ENCODE data around the gene BAIAP2. TPM values are rescaled to one million over a fixed set of nuclear protein-coding genes. Genes with fewer than 3 reads are reported as not detected.

The BAIAP2 gene
- total and polyA plus RNA-seq, 10 of the 15 experiments (the other 5 are each of a cell fraction or from before 2014, with no cell fraction given): 0.15 to 1.2 (median 0.46) TPM; not detected in 2

DNA sequence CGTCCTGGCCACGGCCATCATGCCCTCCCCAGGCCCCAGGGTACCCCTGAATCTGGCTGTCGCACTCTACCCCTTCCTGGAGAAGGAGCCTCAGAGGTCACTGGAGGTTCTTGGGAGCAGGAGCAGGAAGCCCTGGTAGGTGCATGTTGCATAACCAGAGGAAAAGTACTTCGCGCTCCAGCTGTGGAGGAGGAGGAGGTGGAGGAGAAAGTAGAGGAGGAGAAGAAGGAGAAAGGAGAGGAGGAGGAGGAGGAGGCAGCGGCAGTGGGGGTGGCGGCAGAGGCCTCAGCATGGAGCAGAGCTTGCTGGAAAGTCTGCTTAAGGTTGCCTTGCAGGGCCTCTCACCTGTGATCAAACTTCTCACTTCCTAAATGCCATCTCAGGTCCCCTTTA, 61.8 kb downstream of the BAIAP2 start (continued):
- TF ChIP-seq ASH2L (IDR thresholded peaks at IDR 0.05; ENCODE audit: borderline replicate concordance, low read depth): no peak
- TF ChIP-seq ETV6 (conservative IDR thresholded peaks at IDR 0.05 in 1 of 2, IDR thresholded peaks at IDR 0.05 in 1 of 2; ENCODE audit: borderline replicate concordance in 1 of 2, low read depth in 1 of 2): no peak
- no peak for TF ChIP-seq NFYB (IDR thresholded peaks at IDR 0.05; ENCODE audit: insufficient read depth, low read depth, low read length)

DNA sequence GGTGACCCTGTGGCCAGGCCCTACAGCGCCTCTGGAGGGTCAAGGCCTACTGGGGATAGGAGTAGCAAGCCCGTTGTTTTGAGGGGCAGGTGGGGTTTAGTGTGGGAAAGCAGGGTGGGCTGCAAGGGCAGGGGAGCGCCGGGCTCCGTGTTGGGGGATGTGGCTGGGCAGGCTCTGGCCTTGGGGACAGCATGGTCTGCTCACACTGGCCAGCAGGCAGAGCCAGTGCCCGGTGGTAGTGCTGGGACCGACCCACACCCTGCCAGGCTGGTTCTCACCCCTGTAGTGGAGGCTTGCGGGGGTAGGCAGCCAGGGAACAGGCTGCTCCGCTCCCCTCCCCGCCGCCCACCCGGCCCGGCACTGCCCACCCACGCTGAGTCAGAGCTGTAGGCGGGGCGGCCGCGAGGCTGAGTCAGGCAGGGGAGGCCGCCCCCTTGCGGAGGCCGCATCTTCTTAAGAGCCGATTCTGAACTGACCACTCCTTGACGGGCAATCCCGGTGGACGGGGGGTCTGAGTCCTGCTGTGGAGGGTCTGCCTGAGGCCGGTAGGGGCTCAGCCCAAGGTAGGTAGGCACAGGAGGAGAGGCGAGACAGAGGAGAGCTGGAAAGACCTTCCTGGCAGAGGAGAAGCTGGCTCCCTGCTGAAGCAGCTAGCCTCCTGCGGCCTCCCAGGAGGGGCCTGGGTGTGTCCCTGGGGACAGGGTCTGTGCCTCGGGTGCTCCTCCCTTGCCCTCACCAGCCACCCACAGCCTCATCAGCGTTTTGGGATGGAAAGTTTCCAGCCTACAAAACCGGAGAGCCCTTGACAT, 62.4 kb downstream of the BAIAP2 start:
- in situ Hi-C loops (cut with MboI): loop anchor here (10.0 kb wide), 1 partner anchor 73 kb away; no protein-coding TSS in a partner anchor
- ChIA-PET RAD21 (ENCODE audit: unreplicated experiment) (interaction anchor here (0.7 to 1.5 kb wide), 3 partner anchors 33 to 142 kb away, joined by 3 to 19 read pairs (median 3); partner anchors contain the start of gene NDUFAF8), SMC1A (ENCODE audit: uncharacterized antibody, unreplicated experiment) (interaction anchor here (1.0 to 2.1 kb wide), 3 partner anchors 48 to 74 kb away, joined by 3 to 6 read pairs (median 6); no protein-coding TSS in a partner anchor), POLR2A (interaction anchor here (0.6 to 1.0 kb wide), 3 partner anchors 67 to 421 kb away, joined by 3 to 4 read pairs (median 3); no protein-coding TSS in a partner anchor), CTCF (interaction anchor here (0.7 to 4.8 kb wide), 8 partner anchors 9 to 109 kb away, joined by 3 to 60 read pairs (median 6); partner anchors contain the start of gene CHMP6)
- Histone ChIP-seq H3K36me3 (ENCODE audit: control insufficient read depth in 2 of 2, insufficient read depth in 2 of 2, low read length in 1 of 2) (no peaks in the 10 kb centered on the region), H3K27ac (ENCODE audit: control insufficient read depth, insufficient read depth) (no peak overlapping the region), H3K9ac (ENCODE audit: control insufficient read depth, insufficient read depth, low read length) (no peak overlapping the region), H3K4me3 (no peak overlapping the region), H3K9me3 (replicated peaks; ENCODE audit: control insufficient read depth, insufficient read depth, low read length) (no peaks in the 10 kb centered on the region), H2AFZ (ENCODE audit: control insufficient read depth, low read depth, low read length) (no peak overlapping the region), H4K20me1 (ENCODE audit: control insufficient read depth, insufficient read depth) (no peaks in the 10 kb centered on the region), H3K4me1 (ENCODE audit: control insufficient read depth, insufficient read depth, low read length) (peaks cover 11% of the 10 kb centered on the region), H3K79me2 (ENCODE audit: control insufficient read depth, insufficient read depth, low read length) (no peaks in the 10 kb centered on the region), H3K4me2 (ENCODE audit: control insufficient read depth, insufficient read depth) (no peak overlapping the region), H3K27me3 (replicated peaks in 1 of 2; ENCODE audit: control insufficient read depth in 2 of 2, insufficient read depth in 2 of 2, low read length in 1 of 2) (peaks cover 0 to 7% of the 10 kb centered on the region in 2 experiments; a peak in 3 of 4 replicates)
- ATAC-seq (peak; percentile 37), FAIRE-seq (no peak), DNase-seq (ENCODE audit: low read depth, low spot score) (no peak)
- 14% methylated on average over 30 of the region's 31 CpGs for WGBS (ENCODE audit: insufficient coverage, insufficient replicate concordance, low lambda C conversion rate, missing lambda C conversion rate)
- no TSS peak for BruUV-seq (replicated peaks)
- intact Hi-C loops (cut with micrococcal nuclease; ENCODE audit: unreplicated experiment): loop anchor here (1.0 kb wide), 1 partner anchor 74 kb away; no protein-coding TSS in a partner anchor
- TF ChIP-seq, protein P1, sequence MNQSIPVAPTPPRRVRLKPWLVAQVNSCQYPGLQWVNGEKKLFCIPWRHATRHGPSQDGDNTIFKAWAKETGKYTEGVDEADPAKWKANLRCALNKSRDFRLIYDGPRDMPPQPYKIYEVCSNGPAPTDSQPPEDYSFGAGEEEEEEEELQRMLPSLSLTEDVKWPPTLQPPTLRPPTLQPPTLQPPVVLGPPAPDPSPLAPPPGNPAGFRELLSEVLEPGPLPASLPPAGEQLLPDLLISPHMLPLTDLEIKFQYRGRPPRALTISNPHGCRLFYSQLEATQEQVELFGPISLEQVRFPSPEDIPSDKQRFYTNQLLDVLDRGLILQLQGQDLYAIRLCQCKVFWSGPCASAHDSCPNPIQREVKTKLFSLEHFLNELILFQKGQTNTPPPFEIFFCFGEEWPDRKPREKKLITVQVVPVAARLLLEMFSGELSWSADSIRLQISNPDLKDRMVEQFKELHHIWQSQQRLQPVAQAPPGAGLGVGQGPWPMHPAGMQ (IDR thresholded peaks at IDR 0.05; ENCODE audit: borderline replicate concordance): no peak
- TF ChIP-seq NFYA (IDR thresholded peaks at IDR 0.05; ENCODE audit: borderline replicate concordance, low read depth, low read length) (no peak), IKZF2 (IDR thresholded peaks at IDR 0.05) (no peak), BACH1 (IDR thresholded peaks at IDR 0.05; ENCODE audit: borderline replicate concordance) (peak; percentile 22; the same call in 1 of the 2 replicates), CBFB (IDR thresholded peaks at IDR 0.05; ENCODE audit: low read depth) (no peak), SMAD1 (IDR thresholded peaks at IDR 0.05; ENCODE audit: low read depth, partially characterized antibody) (no peak), RAD51 (IDR thresholded peaks at IDR 0.05) (no peak), ZNF24 (IDR thresholded peaks at IDR 0.05) (no peak)
- TF ChIP-seq, protein P2, sequence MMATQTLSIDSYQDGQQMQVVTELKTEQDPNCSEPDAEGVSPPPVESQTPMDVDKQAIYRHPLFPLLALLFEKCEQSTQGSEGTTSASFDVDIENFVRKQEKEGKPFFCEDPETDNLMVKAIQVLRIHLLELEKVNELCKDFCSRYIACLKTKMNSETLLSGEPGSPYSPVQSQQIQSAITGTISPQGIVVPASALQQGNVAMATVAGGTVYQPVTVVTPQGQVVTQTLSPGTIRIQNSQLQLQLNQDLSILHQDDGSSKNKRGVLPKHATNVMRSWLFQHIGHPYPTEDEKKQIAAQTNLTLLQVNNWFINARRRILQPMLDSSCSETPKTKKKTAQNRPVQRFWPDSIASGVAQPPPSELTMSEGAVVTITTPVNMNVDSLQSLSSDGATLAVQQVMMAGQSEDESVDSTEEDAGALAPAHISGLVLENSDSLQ (IDR thresholded peaks at IDR 0.05): no peak
- TF ChIP-seq, protein P3, sequence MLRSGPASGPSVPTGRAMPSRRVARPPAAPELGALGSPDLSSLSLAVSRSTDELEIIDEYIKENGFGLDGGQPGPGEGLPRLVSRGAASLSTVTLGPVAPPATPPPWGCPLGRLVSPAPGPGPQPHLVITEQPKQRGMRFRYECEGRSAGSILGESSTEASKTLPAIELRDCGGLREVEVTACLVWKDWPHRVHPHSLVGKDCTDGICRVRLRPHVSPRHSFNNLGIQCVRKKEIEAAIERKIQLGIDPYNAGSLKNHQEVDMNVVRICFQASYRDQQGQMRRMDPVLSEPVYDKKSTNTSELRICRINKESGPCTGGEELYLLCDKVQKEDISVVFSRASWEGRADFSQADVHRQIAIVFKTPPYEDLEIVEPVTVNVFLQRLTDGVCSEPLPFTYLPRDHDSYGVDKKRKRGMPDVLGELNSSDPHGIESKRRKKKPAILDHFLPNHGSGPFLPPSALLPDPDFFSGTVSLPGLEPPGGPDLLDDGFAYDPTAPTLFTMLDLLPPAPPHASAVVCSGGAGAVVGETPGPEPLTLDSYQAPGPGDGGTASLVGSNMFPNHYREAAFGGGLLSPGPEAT (IDR thresholded peaks at IDR 0.05; ENCODE audit: low read depth): no peak
- TF ChIP-seq, protein P4, sequence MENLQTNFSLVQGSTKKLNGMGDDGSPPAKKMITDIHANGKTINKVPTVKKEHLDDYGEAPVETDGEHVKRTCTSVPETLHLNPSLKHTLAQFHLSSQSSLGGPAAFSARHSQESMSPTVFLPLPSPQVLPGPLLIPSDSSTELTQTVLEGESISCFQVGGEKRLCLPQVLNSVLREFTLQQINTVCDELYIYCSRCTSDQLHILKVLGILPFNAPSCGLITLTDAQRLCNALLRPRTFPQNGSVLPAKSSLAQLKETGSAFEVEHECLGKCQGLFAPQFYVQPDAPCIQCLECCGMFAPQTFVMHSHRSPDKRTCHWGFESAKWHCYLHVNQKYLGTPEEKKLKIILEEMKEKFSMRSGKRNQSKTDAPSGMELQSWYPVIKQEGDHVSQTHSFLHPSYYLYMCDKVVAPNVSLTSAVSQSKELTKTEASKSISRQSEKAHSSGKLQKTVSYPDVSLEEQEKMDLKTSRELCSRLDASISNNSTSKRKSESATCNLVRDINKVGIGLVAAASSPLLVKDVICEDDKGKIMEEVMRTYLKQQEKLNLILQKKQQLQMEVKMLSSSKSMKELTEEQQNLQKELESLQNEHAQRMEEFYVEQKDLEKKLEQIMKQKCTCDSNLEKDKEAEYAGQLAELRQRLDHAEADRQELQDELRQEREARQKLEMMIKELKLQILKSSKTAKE (IDR thresholded peaks at IDR 0.05; ENCODE audit: low read depth, poor library complexity, severe bottlenecking): no peak
